Keratinocyte (primary cell): ENCODE measurements around the gene JCAD.

Experiments
- EZH2 ChIP-seq: IDR thresholded peaks from one replicate; pipeline ENCODE4 v1.6.1; 2012; ENCODE audit warnings: inconsistent platforms, mild to moderate bottlenecking, low read length, moderate library complexity
- TF ChIP-seq, protein P1 (sequence below), 3 experiments: IDR thresholded peaks in 1 of 3; conservative IDR thresholded peaks in 1 of 3; optimal IDR thresholded peaks in 1 of 3; 2 replicates in 2 of 3; 3 replicates in 1 of 3; pipeline versions ENCODE3 to v1.5.1; 2011; ENCODE audit warnings: low read length in 3 of 3, mild to moderate bottlenecking in 3 of 3, moderate library complexity in 2 of 3, control low read depth in 1 of 3, inconsistent platforms in 1 of 3; ENCODE audit not compliant: insufficient read depth in 2 of 3; ENCODE audit errors: extremely low read depth in 1 of 3

DNA sequence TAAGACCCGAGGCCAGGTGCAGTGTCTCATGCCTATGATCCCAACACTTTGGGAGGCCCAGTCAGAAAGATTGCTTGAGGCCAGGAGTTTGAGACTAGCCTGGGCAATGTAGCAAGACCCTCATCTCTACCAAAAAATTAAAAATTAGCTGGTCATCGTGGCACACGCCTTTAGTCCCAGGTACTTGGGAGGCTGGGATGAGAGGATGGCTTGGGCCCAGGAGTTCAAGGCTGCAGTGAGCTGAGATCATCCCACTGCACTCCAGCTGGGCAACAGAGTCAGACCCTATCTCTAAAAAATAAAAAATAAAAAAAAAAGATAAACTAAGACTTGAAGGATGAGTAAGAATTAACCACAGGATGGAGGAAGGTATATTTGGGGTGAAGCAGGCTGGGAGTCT is 77.9 kb downstream of the JCAD start:
- TF ChIP-seq, protein P1, sequence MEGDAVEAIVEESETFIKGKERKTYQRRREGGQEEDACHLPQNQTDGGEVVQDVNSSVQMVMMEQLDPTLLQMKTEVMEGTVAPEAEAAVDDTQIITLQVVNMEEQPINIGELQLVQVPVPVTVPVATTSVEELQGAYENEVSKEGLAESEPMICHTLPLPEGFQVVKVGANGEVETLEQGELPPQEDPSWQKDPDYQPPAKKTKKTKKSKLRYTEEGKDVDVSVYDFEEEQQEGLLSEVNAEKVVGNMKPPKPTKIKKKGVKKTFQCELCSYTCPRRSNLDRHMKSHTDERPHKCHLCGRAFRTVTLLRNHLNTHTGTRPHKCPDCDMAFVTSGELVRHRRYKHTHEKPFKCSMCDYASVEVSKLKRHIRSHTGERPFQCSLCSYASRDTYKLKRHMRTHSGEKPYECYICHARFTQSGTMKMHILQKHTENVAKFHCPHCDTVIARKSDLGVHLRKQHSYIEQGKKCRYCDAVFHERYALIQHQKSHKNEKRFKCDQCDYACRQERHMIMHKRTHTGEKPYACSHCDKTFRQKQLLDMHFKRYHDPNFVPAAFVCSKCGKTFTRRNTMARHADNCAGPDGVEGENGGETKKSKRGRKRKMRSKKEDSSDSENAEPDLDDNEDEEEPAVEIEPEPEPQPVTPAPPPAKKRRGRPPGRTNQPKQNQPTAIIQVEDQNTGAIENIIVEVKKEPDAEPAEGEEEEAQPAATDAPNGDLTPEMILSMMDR (optimal IDR thresholded peaks at IDR 0.05 in 1 of 3, IDR thresholded peaks at IDR 0.05 in 1 of 3, conservative IDR thresholded peaks at IDR 0.05 in 1 of 3; ENCODE audit: extremely low read depth in 1 of 3, insufficient read depth in 2 of 3, low read length in 3 of 3): no peak
- TF ChIP-seq EZH2: no peak
